ENCODE measurements around the gene FHOD3. TPM values are rescaled to one million over a fixed set of nuclear protein-coding genes. Genes with fewer than 3 reads are reported as not detected.
A peak's percentile ranks its signal among the peaks of the same experiment; 100 is the strongest.

FHOD3 gene
- total and polyA plus RNA-seq, 2 of the 4 experiments (the other 2 are of a cell fraction) = 14.6 to 16.0 TPM

DNA sequence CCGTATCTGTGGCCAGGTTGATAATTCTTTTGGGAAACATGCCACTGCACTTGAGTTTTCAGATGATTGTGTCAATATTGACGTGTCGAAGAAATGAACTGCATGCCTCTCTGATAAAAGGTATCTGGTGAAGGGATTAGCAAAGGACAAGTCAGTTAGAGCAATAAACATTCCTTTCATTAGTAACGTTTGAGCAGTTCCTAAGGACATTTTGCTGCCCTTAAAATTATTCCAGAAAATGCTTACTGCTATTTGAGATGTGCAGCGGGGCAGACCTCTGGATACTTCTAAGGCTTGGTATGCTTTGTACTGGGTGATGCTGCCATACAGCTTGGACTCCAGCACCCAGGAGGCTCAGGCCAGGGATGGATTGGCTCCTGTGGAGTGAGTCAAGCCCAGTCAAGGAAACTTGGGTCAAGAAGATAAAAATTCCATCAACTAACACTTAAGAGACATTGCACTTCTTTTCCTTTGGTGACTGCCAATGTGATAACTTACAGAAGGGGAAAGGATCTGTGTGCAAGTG, 166.7 kb downstream of the FHOD3 start:
- Histone ChIP-seq H2BK15ac (ENCODE audit: low read depth, low read length) (no peak overlapping the region), H3K56ac (ENCODE audit: extremely low read depth, insufficient read depth, low read length) (no peak overlapping the region), H3K23ac (ENCODE audit: low read depth, low read length) (no peak overlapping the region), H2BK20ac (ENCODE audit: low read depth, low read length) (no peak overlapping the region), H3K9me1 (ENCODE audit: insufficient read depth, low read length) (peaks cover 16% of the 10 kb centered on the region; the same call in 1 of the 2 replicates), H3K4me1 (ENCODE audit: control insufficient read depth, insufficient read depth, low read length) (peaks cover 11% of the 10 kb centered on the region), H2BK120ac (ENCODE audit: low read depth, low read length) (no peak overlapping the region), H3K27me3 (ENCODE audit: control insufficient read depth, insufficient read depth, low read length) (no peaks in the 10 kb centered on the region; the same call in 1 of the 2 replicates), H3K14ac (replicated peaks; ENCODE audit: low read depth, low read length) (no peak overlapping the region; the same call in 1 of the 2 replicates), H3K9ac (ENCODE audit: low read depth, low read length) (no peak overlapping the region), H4K8ac (ENCODE audit: low read depth in 2 of 2, low read length in 2 of 2) (no peak overlapping the region), H3K27ac (ENCODE audit: insufficient read depth, low read length) (no peak overlapping the region), H3K4me2 (ENCODE audit: low read depth, low read length) (peak overlapping the region; percentile 1; the same call in 1 of the 2 replicates), H2AFZ (replicated peaks; ENCODE audit: low read length, poor library complexity) (peak overlapping the region; percentile 61), H2BK5ac (ENCODE audit: low read depth, low read length, poor library complexity, severe bottlenecking) (peak overlapping the region; percentile 46), H3K18ac (ENCODE audit: low read depth, low read length) (0 out of 2 replicates have a peak overlapping the region, but pooled peaks have one; percentile 20), H3K4me3 (ENCODE audit: insufficient read depth, low read depth, low read length) (no peak overlapping the region), H3K9me3 (ENCODE audit: control insufficient read depth, insufficient read depth, low read length) (no peaks in the 10 kb centered on the region), H3K36me3 (ENCODE audit: control insufficient read depth, insufficient read depth, low read length) (no peaks in the 10 kb centered on the region), H3K4ac (ENCODE audit: low read depth, low read length) (0 out of 2 replicates have a peak overlapping the region, but pooled peaks have one; percentile 24), H2AK5ac (ENCODE audit: low read depth, low read length) (no peak overlapping the region), H4K91ac (ENCODE audit: insufficient read depth, low read depth, low read length) (no peak overlapping the region), H4K20me1 (ENCODE audit: insufficient read depth, low read length) (0 out of 2 replicates have a peak, but pooled peaks cover 6% of the 10 kb centered on the region), H2AK9ac (replicated peaks; ENCODE audit: low read depth, low read length, poor library complexity) (no peak overlapping the region), H3K79me1 (ENCODE audit: low read depth in 1 of 2, low read length in 2 of 2) (0 out of 4 replicates have a peak, but pooled peaks cover 0 to 4% of the 10 kb centered on the region in 2 experiments), H4K5ac (ENCODE audit: low read depth, low read length) (no peak overlapping the region)
- in situ Hi-C loops (cut with MboI; ENCODE audit: low sequenced_read_pairs) (no loop called here), dilution Hi-C loops (cut with HindIII; ENCODE audit: low sequenced_read_pairs, unreplicated experiment) (no loop called here), intact Hi-C loops (cut with micrococcal nuclease) (no loop called here)
- no peak for TF ChIP-seq SMC3 (IDR thresholded peaks at IDR 0.05; ENCODE audit: low read depth, low read length)
- TF ChIP-seq BHLHE40 (IDR thresholded peaks at IDR 0.05; ENCODE audit: low read depth, low read length) = no peak
- no peak for TF ChIP-seq RAD21 (IDR thresholded peaks at IDR 0.05; ENCODE audit: low read length)
- no peak for TF ChIP-seq CHD1 (IDR thresholded peaks at IDR 0.05; ENCODE audit: low read depth, low read length)
- TF ChIP-seq RCOR1 (IDR thresholded peaks at IDR 0.05; ENCODE audit: insufficient replicate concordance, low read length) = no peak
- TF ChIP-seq FOS (IDR thresholded peaks at IDR 0.05; ENCODE audit: low read depth, low read length) = no peak
- TF ChIP-seq NFE2L2 (IDR thresholded peaks at IDR 0.05; ENCODE audit: low read depth, low read length) = no peak
- TF ChIP-seq, protein P1, sequence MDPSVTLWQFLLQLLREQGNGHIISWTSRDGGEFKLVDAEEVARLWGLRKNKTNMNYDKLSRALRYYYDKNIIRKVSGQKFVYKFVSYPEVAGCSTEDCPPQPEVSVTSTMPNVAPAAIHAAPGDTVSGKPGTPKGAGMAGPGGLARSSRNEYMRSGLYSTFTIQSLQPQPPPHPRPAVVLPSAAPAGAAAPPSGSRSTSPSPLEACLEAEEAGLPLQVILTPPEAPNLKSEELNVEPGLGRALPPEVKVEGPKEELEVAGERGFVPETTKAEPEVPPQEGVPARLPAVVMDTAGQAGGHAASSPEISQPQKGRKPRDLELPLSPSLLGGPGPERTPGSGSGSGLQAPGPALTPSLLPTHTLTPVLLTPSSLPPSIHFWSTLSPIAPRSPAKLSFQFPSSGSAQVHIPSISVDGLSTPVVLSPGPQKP (IDR thresholded peaks at IDR 0.05; ENCODE audit: borderline replicate concordance, low read depth, low read length) = no peak
- TF ChIP-seq, protein P2, sequence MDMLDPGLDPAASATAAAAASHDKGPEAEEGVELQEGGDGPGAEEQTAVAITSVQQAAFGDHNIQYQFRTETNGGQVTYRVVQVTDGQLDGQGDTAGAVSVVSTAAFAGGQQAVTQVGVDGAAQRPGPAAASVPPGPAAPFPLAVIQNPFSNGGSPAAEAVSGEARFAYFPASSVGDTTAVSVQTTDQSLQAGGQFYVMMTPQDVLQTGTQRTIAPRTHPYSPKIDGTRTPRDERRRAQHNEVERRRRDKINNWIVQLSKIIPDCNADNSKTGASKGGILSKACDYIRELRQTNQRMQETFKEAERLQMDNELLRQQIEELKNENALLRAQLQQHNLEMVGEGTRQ (IDR thresholded peaks at IDR 0.05; ENCODE audit: low read depth, low read length) = no peak
- TF ChIP-seq, protein P3, sequence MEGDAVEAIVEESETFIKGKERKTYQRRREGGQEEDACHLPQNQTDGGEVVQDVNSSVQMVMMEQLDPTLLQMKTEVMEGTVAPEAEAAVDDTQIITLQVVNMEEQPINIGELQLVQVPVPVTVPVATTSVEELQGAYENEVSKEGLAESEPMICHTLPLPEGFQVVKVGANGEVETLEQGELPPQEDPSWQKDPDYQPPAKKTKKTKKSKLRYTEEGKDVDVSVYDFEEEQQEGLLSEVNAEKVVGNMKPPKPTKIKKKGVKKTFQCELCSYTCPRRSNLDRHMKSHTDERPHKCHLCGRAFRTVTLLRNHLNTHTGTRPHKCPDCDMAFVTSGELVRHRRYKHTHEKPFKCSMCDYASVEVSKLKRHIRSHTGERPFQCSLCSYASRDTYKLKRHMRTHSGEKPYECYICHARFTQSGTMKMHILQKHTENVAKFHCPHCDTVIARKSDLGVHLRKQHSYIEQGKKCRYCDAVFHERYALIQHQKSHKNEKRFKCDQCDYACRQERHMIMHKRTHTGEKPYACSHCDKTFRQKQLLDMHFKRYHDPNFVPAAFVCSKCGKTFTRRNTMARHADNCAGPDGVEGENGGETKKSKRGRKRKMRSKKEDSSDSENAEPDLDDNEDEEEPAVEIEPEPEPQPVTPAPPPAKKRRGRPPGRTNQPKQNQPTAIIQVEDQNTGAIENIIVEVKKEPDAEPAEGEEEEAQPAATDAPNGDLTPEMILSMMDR (conservative IDR thresholded peaks at IDR 0.05; ENCODE audit: low read depth, low read length) = no peak
- no peak for TF ChIP-seq MAZ (IDR thresholded peaks at IDR 0.05; ENCODE audit: borderline replicate concordance, low read depth, low read length)
- no peak for TF ChIP-seq RFX5 (IDR thresholded peaks at IDR 0.05; ENCODE audit: low read depth, low read length)
- no peak for TF ChIP-seq MXI1 (IDR thresholded peaks at IDR 0.05; ENCODE audit: borderline replicate concordance, low read depth, low read length)
- no peak for TF ChIP-seq POLR2A (IDR thresholded peaks at IDR 0.05; ENCODE audit: low read depth, low read length)
- TF ChIP-seq CEBPB (IDR thresholded peaks at IDR 0.05; ENCODE audit: low read depth, low read length) = no peak
- TF ChIP-seq MAFK (IDR thresholded peaks at IDR 0.05; ENCODE audit: low read depth, low read length) = no peak
- no TSS peak for BruUV-seq (replicated peaks)
- CTCF ChIA-PET = no interaction called here
- ATAC-seq (ENCODE audit: low read depth) (peak; percentile 56), DNase-seq (peak; percentile 28)
- POLR2A ChIA-PET (ENCODE audit: unreplicated experiment) = no interaction called here
- WGBS, 2 experiments (ENCODE audit: extremely low coverage in 2 of 2, insufficient read length in 1 of 2) = no CpG with 5 or more reads among the region's 5 CpGs

All from IMR-90 (cell line).